Measurements from ENCODE around the gene RFNG. TPM values are rescaled to one million over a fixed set of nuclear protein-coding genes. Genes with fewer than 3 reads are reported as not detected.

Gene RFNG
- total RNA-seq, 1 donor from 2014 or later, result 21.1 TPM

DNA sequence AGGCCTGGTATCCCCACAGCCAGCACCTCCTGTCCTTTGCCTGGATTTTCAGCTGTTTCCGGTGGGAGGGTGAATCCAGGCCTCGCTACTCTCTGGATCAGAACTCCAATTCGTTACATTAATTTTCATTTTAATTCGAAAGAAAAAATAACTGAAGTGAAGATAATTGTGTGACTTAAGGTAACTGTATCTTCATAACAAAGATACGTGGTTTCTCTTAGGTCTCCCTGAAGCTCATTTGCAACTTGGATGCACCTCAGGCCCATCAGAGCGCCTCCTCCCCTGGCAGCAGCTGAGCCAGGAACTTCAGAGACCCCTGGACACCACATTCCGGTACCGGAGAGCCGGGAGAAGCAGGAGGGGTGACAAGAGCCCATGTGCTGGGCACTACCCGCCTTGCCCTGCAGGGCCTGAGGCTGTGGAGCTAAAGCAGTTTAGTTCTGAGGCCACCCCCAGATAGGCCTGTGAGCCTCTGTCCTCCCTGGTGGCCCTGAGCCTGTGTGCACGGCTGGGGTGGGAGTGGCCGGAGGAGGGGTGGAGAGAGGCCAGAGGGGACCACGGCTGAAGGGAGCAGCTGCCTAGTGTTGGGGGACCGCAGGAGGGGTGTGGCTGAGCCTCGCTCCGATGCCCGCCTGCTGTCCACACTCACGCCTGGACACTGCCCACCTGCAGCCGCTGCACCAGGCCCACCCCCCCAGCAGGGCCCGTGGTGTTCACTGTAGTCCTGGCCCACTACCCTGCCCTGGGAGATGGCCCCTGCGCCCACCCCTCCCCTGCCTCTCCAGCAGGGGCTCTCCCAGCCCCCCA, 25.4 kb upstream of the RFNG start:
- no peak for DNase-seq
- Histone ChIP-seq H3K27me3 (ENCODE audit: low read depth) (no peaks in the 10 kb centered on the region), H3K4me3 (no peak overlapping the region), H3K9me3 (replicated peaks) (no peaks in the 10 kb centered on the region), H3K4me1 (no peaks in the 10 kb centered on the region), H3K27ac (replicated peaks) (no peak overlapping the region), H3K36me3 (peaks cover 29% of the 10 kb centered on the region)
- TF ChIP-seq, protein P1, sequence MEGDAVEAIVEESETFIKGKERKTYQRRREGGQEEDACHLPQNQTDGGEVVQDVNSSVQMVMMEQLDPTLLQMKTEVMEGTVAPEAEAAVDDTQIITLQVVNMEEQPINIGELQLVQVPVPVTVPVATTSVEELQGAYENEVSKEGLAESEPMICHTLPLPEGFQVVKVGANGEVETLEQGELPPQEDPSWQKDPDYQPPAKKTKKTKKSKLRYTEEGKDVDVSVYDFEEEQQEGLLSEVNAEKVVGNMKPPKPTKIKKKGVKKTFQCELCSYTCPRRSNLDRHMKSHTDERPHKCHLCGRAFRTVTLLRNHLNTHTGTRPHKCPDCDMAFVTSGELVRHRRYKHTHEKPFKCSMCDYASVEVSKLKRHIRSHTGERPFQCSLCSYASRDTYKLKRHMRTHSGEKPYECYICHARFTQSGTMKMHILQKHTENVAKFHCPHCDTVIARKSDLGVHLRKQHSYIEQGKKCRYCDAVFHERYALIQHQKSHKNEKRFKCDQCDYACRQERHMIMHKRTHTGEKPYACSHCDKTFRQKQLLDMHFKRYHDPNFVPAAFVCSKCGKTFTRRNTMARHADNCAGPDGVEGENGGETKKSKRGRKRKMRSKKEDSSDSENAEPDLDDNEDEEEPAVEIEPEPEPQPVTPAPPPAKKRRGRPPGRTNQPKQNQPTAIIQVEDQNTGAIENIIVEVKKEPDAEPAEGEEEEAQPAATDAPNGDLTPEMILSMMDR (IDR thresholded peaks at IDR 0.05; ENCODE audit: borderline replicate concordance), result no peak
- intact Hi-C loops (cut with micrococcal nuclease), result no loop called here

GRCh38 chr17:82076018-82076784, 24.6 kb upstream of the RFNG start:
- TF ChIP-seq, protein P1 (IDR thresholded peaks at IDR 0.05; ENCODE audit: borderline replicate concordance), result no peak
- DNase-seq, result no peak
- H3K27ac ChIP-seq (replicated peaks), result no peak overlapping the region
- H3K9me3 ChIP-seq (replicated peaks), result no peaks in the 10 kb centered on the region
- intact Hi-C loops (cut with micrococcal nuclease), result no loop called here
- no peak overlapping the region for H3K4me3 ChIP-seq
- H3K36me3 ChIP-seq, result peaks cover 23% of the 10 kb centered on the region
- H3K27me3 ChIP-seq (ENCODE audit: low read depth), result no peaks in the 10 kb centered on the region
- no peaks in the 10 kb centered on the region for H3K4me1 ChIP-seq

DNA sequence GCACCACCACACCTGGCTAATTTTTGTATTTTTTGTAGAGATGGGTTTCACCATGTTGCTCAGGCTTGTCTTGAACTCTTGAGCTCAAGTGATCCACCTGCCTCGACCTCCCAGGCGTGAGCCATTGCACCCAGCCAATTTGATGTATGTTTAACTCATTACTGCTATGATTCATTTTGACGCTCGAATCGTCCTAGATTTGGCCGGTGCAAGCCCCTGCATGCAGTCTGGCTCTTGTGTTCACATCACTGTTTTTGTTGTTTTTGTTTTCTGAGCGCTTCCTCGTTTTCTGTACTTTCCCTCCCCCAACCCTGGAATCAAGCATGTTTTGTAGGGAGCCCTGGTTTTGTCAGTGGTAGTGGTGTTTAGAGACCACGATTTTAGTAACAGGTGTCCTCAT, 21.8 kb upstream of the RFNG start:
- Histone ChIP-seq H3K27ac (replicated peaks) (no peak overlapping the region), H3K4me3 (no peak overlapping the region), H3K4me1 (no peaks in the 10 kb centered on the region), H3K27me3 (ENCODE audit: low read depth) (no peaks in the 10 kb centered on the region), H3K36me3 (no peaks in the 10 kb centered on the region), H3K9me3 (replicated peaks) (no peaks in the 10 kb centered on the region)
- intact Hi-C loops (cut with micrococcal nuclease), result no loop called here
- TF ChIP-seq, protein P1 (IDR thresholded peaks at IDR 0.05; ENCODE audit: borderline replicate concordance), result no peak
- no peak for DNase-seq

GRCh38 chr17:82072827-82073226, 21.2 kb upstream of the RFNG start:
- no peak for DNase-seq
- intact Hi-C loops (cut with micrococcal nuclease), result no loop called here
- Histone ChIP-seq H3K4me3 (no peak overlapping the region), H3K4me1 (no peaks in the 10 kb centered on the region), H3K9me3 (replicated peaks) (no peaks in the 10 kb centered on the region), H3K27me3 (ENCODE audit: low read depth) (no peaks in the 10 kb centered on the region), H3K36me3 (no peaks in the 10 kb centered on the region), H3K27ac (replicated peaks) (no peak overlapping the region)
- TF ChIP-seq, protein P1 (IDR thresholded peaks at IDR 0.05; ENCODE audit: borderline replicate concordance), result no peak

GRCh38 chr17:82070611-82071010, 19.0 kb upstream of the RFNG start:
- H3K27ac ChIP-seq (replicated peaks), result no peak overlapping the region
- no peaks in the 10 kb centered on the region for H3K27me3 ChIP-seq (ENCODE audit: low read depth)
- intact Hi-C loops (cut with micrococcal nuclease), result no loop called here
- peaks cover 11% of the 10 kb centered on the region for H3K4me1 ChIP-seq
- H3K36me3 ChIP-seq, result no peaks in the 10 kb centered on the region
- no peak for DNase-seq
- TF ChIP-seq, protein P1 (IDR thresholded peaks at IDR 0.05; ENCODE audit: borderline replicate concordance), result no peak
- H3K9me3 ChIP-seq (replicated peaks), result no peaks in the 10 kb centered on the region
- H3K4me3 ChIP-seq, result no peak overlapping the region
